DOHH2 (cell line): ENCODE data around the gene RPTOR.

Experiments
- H3F3A ChIP-seq: fragments of 200-600 bp; sonication (generic), shearing (Covaris generic); 2 replicates; pipeline ENCODE4 v1.6.0; 2016; ENCODE audit warnings: antibody characterized with exemption, mild to moderate bottlenecking; ENCODE audit not compliant: control insufficient read depth, insufficient read depth
- H3K27ac ChIP-seq: fragments of 200-600 bp; sonication (generic); 2 replicates; pipeline ENCODE4 v1.5.1; 2014; ENCODE audit warnings: low read depth, mild to moderate bottlenecking, low read length, moderate library complexity
- H3K27me3 ChIP-seq: fragments of 200-600 bp; sonication (generic); 2 replicates; pipeline ENCODE4 v1.6.1; 2014; ENCODE audit warnings: mild to moderate bottlenecking, low read length, mixed read lengths; ENCODE audit not compliant: control insufficient read depth
- H3K36me3 ChIP-seq: fragments of 200-600 bp; sonication (generic); 2 replicates; pipeline ENCODE4 v1.6.1; 2014; ENCODE audit warnings: mild to moderate bottlenecking, low read length, moderate library complexity, mixed read lengths; ENCODE audit not compliant: control insufficient read depth
- H3K4me1 ChIP-seq: fragments of 200-600 bp; sonication (generic); 2 replicates; pipeline ENCODE4 v1.6.1; 2014; ENCODE audit warnings: mild to moderate bottlenecking, low read length, mixed read lengths; ENCODE audit not compliant: control insufficient read depth
- H3K4me2 ChIP-seq: fragments of 200-600 bp; sonication (generic); 2 replicates; pipeline ENCODE4 v1.6.0; 2014; ENCODE audit warnings: mild to moderate bottlenecking, low read length, moderate library complexity
- H3K4me3 ChIP-seq: fragments of 200-600 bp; sonication (generic); 2 replicates; pipeline ENCODE4 v1.5.1; 2014; ENCODE audit warnings: mild to moderate bottlenecking, low read length, mixed read lengths
- H3K79me2 ChIP-seq: fragments of 200-600 bp; sonication (generic); 2 replicates; pipeline ENCODE4 v1.6.1; 2014; ENCODE audit warnings: mild to moderate bottlenecking, low read length, mixed read lengths; ENCODE audit not compliant: control insufficient read depth
- H3K9me2 ChIP-seq: fragments of 200-600 bp; sonication (generic); replicated peaks from 2 replicates; pipeline ENCODE4 v1.6.1; 2014; ENCODE audit warnings: mild to moderate bottlenecking, low read length, mixed read lengths; ENCODE audit not compliant: control insufficient read depth
- H3K9me3 ChIP-seq: fragments of 200-600 bp; sonication (generic); 2 replicates; pipeline ENCODE4 v1.6.1; 2014; ENCODE audit warnings: antibody characterized with exemption, low read length, mixed read lengths; ENCODE audit not compliant: control insufficient read depth, insufficient read depth
- H4K20me1 ChIP-seq: fragments of 200-600 bp; sonication (generic); 2 replicates; pipeline ENCODE4 v1.6.0; 2014; ENCODE audit warnings: low read depth, mild to moderate bottlenecking, antibody characterized with exemption, low read length, moderate library complexity; ENCODE audit not compliant: control insufficient read depth, insufficient read depth
- EZH2phosphoT487 ChIP-seq: fragments of 200-600 bp; sonication (generic); IDR thresholded peaks from 2 replicates; pipeline ENCODE4 v1.6.1; 2017; ENCODE audit warnings: borderline replicate concordance, mild to moderate bottlenecking, antibody characterized with exemption, low read length, moderate library complexity, mixed read lengths
- TF ChIP-seq, protein P1 (sequence below): fragments of 200-600 bp; sonication (generic); IDR thresholded peaks from one replicate; pipeline ENCODE4 v1.5.1; 2014; ENCODE audit warnings: antibody characterized with exemption, mild to moderate bottlenecking, low read depth, low read length; ENCODE audit not compliant: poor library complexity, severe bottlenecking

The RPTOR gene

DNA sequence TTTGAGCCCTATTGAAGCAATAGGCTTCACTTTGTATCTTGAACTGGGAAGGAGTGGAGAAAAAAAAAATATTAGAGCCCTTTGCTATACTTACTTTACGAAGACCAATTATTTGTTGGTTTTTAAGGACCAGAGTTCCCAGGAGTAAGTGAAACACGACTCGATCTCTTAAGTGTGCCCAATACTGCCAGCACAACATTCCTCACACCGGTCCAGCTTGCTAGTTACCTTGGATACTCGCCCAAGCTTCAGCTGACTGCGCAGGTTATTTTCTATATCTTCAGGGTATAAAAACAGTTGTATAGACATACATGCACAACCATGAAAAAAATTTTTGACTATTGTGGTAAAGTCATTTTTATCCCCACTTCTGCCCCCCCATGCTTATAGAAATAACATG, 72.1 kb downstream of the RPTOR start:
- TF ChIP-seq, protein P1, sequence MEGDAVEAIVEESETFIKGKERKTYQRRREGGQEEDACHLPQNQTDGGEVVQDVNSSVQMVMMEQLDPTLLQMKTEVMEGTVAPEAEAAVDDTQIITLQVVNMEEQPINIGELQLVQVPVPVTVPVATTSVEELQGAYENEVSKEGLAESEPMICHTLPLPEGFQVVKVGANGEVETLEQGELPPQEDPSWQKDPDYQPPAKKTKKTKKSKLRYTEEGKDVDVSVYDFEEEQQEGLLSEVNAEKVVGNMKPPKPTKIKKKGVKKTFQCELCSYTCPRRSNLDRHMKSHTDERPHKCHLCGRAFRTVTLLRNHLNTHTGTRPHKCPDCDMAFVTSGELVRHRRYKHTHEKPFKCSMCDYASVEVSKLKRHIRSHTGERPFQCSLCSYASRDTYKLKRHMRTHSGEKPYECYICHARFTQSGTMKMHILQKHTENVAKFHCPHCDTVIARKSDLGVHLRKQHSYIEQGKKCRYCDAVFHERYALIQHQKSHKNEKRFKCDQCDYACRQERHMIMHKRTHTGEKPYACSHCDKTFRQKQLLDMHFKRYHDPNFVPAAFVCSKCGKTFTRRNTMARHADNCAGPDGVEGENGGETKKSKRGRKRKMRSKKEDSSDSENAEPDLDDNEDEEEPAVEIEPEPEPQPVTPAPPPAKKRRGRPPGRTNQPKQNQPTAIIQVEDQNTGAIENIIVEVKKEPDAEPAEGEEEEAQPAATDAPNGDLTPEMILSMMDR: no peak
- TF ChIP-seq EZH2phosphoT487: no peak
- Histone ChIP-seq H3K27me3 (no peaks in the 10 kb centered on the region), H3K9me3 (no peaks in the 10 kb centered on the region), H3K9me2 (no peaks in the 10 kb centered on the region), H3K27ac (no peak overlapping the region), H3K4me2 (no peak overlapping the region), H3F3A (peaks cover 9% of the 10 kb centered on the region; the same call in 1 of the 2 replicates), H3K79me2 (peaks cover 81% of the 10 kb centered on the region), H3K36me3 (no peaks in the 10 kb centered on the region), H3K4me3 (no peak overlapping the region), H4K20me1 (no peaks in the 10 kb centered on the region), H3K4me1 (peaks cover 44% of the 10 kb centered on the region)

- H3K4me2 ChIP-seq: no peak overlapping the region
- TF ChIP-seq, protein P1: no peak
- no peak for TF ChIP-seq EZH2phosphoT487
- peaks cover 79% of the 10 kb centered on the region for H3K79me2 ChIP-seq
Observed at GRCh38 chr17:80618304-80618703, 73.7 kb downstream of the RPTOR start.

GRCh38 chr17:80619535-80620235, 75.0 kb downstream of the RPTOR start:
- Histone ChIP-seq H3K79me2 (peaks cover 73% of the 10 kb centered on the region), H3K27me3 (no peaks in the 10 kb centered on the region), H3F3A (no peaks in the 10 kb centered on the region), H3K9me2 (no peaks in the 10 kb centered on the region), H3K9me3 (no peaks in the 10 kb centered on the region), H3K36me3 (no peaks in the 10 kb centered on the region), H3K4me2 (no peak overlapping the region), H3K4me3 (no peak overlapping the region), H4K20me1 (no peaks in the 10 kb centered on the region), H3K4me1 (peaks cover 16% of the 10 kb centered on the region), H3K27ac (no peak overlapping the region)
- TF ChIP-seq, protein P1: no peak
- TF ChIP-seq EZH2phosphoT487: no peak

More at GRCh38 chr17:80618304-80618703, 73.7 kb downstream of the RPTOR start:
- 0 out of 2 replicates have a peak, but pooled peaks cover 2% of the 10 kb centered on the region for H3F3A ChIP-seq
- peaks cover 29% of the 10 kb centered on the region for H3K4me1 ChIP-seq
- H4K20me1 ChIP-seq: no peaks in the 10 kb centered on the region
- H3K9me2 ChIP-seq: no peaks in the 10 kb centered on the region
- H3K36me3 ChIP-seq: no peaks in the 10 kb centered on the region
- H3K9me3 ChIP-seq: no peaks in the 10 kb centered on the region
- no peaks in the 10 kb centered on the region for H3K27me3 ChIP-seq
- H3K27ac ChIP-seq: no peak overlapping the region
- no peak overlapping the region for H3K4me3 ChIP-seq
